ES-I3 (cell line): ENCODE data around the gene TMEM106C.

Experiments used
- H3K36me3 ChIP-seq: 2 replicates; pipeline ENCODE4 v1.6.1; 2013; ENCODE audit warnings: mild to moderate bottlenecking, low read length, control low read depth, moderate library complexity; ENCODE audit not compliant: insufficient read depth
- H3K4me1 ChIP-seq: 2 replicates; pipeline ENCODE4 v1.6.1; 2013; ENCODE audit warnings: mild to moderate bottlenecking, control low read depth, low read length; ENCODE audit not compliant: insufficient read depth
- H3K9ac ChIP-seq: 2 replicates; pipeline ENCODE4 v1.6.1; 2013; ENCODE audit warnings: low read depth, mild to moderate bottlenecking, low read length, moderate library complexity
- H3K9me3 ChIP-seq: 2 replicates; pipeline ENCODE4 v1.6.1; 2013; ENCODE audit warnings: mild to moderate bottlenecking, low read length, moderate library complexity; ENCODE audit not compliant: control insufficient read depth, insufficient read depth

TMEM106C gene

GRCh38 chr12:47979686-47980085, 16.3 kb downstream of the TMEM106C start:
- no peak overlapping the region for H3K9ac ChIP-seq
- no peaks in the 10 kb centered on the region for H3K4me1 ChIP-seq
- no peaks in the 10 kb centered on the region for H3K9me3 ChIP-seq

GRCh38 chr12:47980197-47980596, 16.8 kb downstream of the TMEM106C start:
- Histone ChIP-seq H3K36me3 (no peaks in the 10 kb centered on the region), H3K4me1 (no peaks in the 10 kb centered on the region), H3K9ac (no peak overlapping the region)

More at GRCh38 chr12:47979686-47980085, 16.3 kb downstream of the TMEM106C start:
- no peaks in the 10 kb centered on the region for H3K36me3 ChIP-seq

GRCh38 chr12:47980779-47981495, 17.5 kb downstream of the TMEM106C start:
- Histone ChIP-seq H3K36me3 (no peaks in the 10 kb centered on the region), H3K9ac (no peak overlapping the region), H3K4me1 (no peaks in the 10 kb centered on the region), H3K9me3 (no peaks in the 10 kb centered on the region)

More at GRCh38 chr12:47980197-47980596, 16.8 kb downstream of the TMEM106C start:
- no peaks in the 10 kb centered on the region for H3K9me3 ChIP-seq

- Histone ChIP-seq H3K4me1 (no peaks in the 10 kb centered on the region), H3K9me3 (no peaks in the 10 kb centered on the region), H3K36me3 (no peaks in the 10 kb centered on the region), H3K9ac (no peak overlapping the region)
These were observed 18.3 kb downstream of the TMEM106C start for GRCh38 chr12:47981496-47982260.

GRCh38 chr12:47982311-47982710, 18.9 kb downstream of the TMEM106C start:
- Histone ChIP-seq H3K4me1 (no peaks in the 10 kb centered on the region), H3K36me3 (no peaks in the 10 kb centered on the region), H3K9me3 (no peaks in the 10 kb centered on the region), H3K9ac (no peak overlapping the region)

GRCh38 chr12:47982770-47983169, 19.4 kb downstream of the TMEM106C start:
- Histone ChIP-seq H3K4me1 (no peaks in the 10 kb centered on the region), H3K36me3 (no peaks in the 10 kb centered on the region), H3K9me3 (no peaks in the 10 kb centered on the region), H3K9ac (no peak overlapping the region)

- H3K4me1 ChIP-seq, result no peaks in the 10 kb centered on the region
- H3K9ac ChIP-seq, result no peak overlapping the region
- no peaks in the 10 kb centered on the region for H3K36me3 ChIP-seq
- H3K9me3 ChIP-seq, result no peaks in the 10 kb centered on the region
These were observed 20.2 kb downstream of the TMEM106C start for GRCh38 chr12:47983541-47984115.

- H3K4me1 ChIP-seq, result no peaks in the 10 kb centered on the region
These were observed 21.0 kb downstream of the TMEM106C start for GRCh38 chr12:47984331-47984801.

GRCh38 chr12:47985596-47986290, 22.3 kb downstream of the TMEM106C start:
- Histone ChIP-seq H3K4me1 (no peaks in the 10 kb centered on the region), H3K36me3 (no peaks in the 10 kb centered on the region), H3K9ac (no peak overlapping the region), H3K9me3 (no peaks in the 10 kb centered on the region)

More at GRCh38 chr12:47984331-47984801, 21.0 kb downstream of the TMEM106C start:
- Histone ChIP-seq H3K9me3 (no peaks in the 10 kb centered on the region), H3K9ac (no peak overlapping the region), H3K36me3 (no peaks in the 10 kb centered on the region)

- no peaks in the 10 kb centered on the region for H3K36me3 ChIP-seq
- no peaks in the 10 kb centered on the region for H3K9me3 ChIP-seq
- no peaks in the 10 kb centered on the region for H3K4me1 ChIP-seq
- no peak overlapping the region for H3K9ac ChIP-seq
These were observed 22.9 kb downstream of the TMEM106C start for GRCh38 chr12:47986291-47986660.

GRCh38 chr12:47986832-47987231, 23.4 kb downstream of the TMEM106C start:
- Histone ChIP-seq H3K4me1 (no peaks in the 10 kb centered on the region), H3K9ac (no peak overlapping the region), H3K9me3 (no peaks in the 10 kb centered on the region)

GRCh38 chr12:47987411-47988072, 24.1 kb downstream of the TMEM106C start:
- no peaks in the 10 kb centered on the region for H3K9me3 ChIP-seq
- no peak overlapping the region for H3K9ac ChIP-seq
- H3K36me3 ChIP-seq, result no peaks in the 10 kb centered on the region
- H3K4me1 ChIP-seq, result no peaks in the 10 kb centered on the region

More at GRCh38 chr12:47986832-47987231, 23.4 kb downstream of the TMEM106C start:
- H3K36me3 ChIP-seq, result no peaks in the 10 kb centered on the region

GRCh38 chr12:47988073-47989022, 25.0 kb downstream of the TMEM106C start:
- H3K9ac ChIP-seq, result no peak overlapping the region
- H3K36me3 ChIP-seq, result no peaks in the 10 kb centered on the region
- H3K9me3 ChIP-seq, result no peaks in the 10 kb centered on the region
- H3K4me1 ChIP-seq, result no peaks in the 10 kb centered on the region
